GM12874 (cell line): Measurements from ENCODE around the gene SH3BGRL.

Source experiments
- CTCF ChIP-seq: IDR thresholded peaks from 2 replicates; pipeline ENCODE4 v1.5.1; 2011; ENCODE audit warnings: low read depth, mild to moderate bottlenecking, control low read depth, low read length, moderate library complexity; ENCODE audit not compliant: insufficient read depth

The SH3BGRL gene

GRCh38 chrX:81259714-81260395 lies 58.0 kb downstream of the SH3BGRL start:
- TF ChIP-seq CTCF, result no peak

DNA sequence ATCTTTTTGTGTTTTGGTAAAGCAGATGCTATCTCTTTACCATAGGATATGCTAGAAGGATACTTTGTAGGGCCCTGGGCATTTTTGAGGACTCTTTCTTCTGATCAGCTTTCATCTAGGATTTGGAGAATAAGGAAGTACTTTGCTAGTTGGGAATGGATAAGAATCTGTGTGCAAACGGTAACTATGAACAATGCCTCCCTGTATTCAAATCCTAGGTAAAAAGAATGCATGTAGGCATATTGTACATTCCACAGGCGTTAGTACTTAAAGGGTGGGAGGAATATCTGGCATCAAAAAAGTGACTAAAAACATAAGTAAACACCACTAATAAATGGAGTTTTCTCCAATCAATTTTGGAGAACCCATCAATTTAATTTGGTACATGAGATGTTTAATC lies 59.7 kb downstream of the SH3BGRL start:
- TF ChIP-seq CTCF, result no peak

DNA sequence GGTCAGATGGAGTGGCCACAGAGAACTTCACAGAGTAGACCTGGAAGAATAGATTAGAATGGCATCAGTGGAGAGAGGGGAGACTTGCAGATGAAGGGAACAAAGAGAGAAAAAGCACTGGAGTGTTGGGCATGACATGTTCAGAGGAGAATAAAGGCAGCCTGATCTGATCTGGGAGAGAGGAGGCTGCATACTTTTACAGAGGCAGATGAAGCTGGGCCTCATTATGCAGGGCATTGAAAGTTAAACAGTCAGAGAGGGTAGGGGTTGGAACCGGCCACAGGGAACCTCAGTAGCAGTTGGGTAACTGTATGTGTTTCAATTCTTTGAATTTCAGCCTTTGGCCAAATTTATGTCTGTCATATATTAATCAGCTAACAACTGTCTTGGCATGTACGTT lies 61.2 kb downstream of the SH3BGRL start:
- no peak for TF ChIP-seq CTCF

DNA sequence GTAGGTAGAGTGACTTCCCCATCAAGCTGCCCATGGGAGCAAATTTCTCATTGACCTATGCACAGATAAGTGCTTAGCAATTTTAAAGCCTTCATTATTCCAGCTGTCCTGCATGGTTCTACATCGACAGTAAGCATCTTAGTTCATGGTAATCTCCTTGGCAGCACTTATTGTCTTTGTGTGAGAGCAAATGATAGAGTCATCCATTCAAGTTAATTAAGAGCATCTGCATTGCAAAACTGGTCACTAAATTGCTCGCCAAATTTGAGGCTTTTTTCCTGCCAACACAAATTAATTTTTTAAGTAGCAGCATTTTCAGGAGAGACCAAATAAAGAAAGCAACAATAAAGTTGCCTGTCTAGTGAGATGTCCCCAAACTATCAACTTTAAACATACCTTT lies 76.7 kb downstream of the SH3BGRL start:
- TF ChIP-seq CTCF, result no peak

- no peak for TF ChIP-seq CTCF
Observed at GRCh38 chrX:81280148-81280547, 78.2 kb downstream of the SH3BGRL start.

DNA sequence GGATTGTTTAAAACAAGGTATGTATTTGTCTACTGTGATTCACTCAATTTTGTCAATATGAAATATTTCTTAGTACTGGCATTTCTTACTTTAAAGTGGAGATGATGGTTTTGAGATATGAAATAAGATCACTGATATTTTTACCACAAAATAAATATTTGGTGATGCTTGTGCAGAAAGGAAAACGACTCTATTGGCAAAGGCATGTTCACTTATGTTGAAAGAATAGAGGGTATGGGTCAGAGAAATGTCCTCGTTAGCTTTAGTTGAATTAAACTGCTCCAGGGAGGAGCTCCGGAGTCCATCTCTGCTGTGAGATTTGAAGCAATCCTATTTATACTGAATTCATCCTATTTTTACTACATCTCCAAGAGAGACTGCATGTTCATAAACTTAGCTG lies 84.2 kb downstream of the SH3BGRL start:
- TF ChIP-seq CTCF, result no peak

DNA sequence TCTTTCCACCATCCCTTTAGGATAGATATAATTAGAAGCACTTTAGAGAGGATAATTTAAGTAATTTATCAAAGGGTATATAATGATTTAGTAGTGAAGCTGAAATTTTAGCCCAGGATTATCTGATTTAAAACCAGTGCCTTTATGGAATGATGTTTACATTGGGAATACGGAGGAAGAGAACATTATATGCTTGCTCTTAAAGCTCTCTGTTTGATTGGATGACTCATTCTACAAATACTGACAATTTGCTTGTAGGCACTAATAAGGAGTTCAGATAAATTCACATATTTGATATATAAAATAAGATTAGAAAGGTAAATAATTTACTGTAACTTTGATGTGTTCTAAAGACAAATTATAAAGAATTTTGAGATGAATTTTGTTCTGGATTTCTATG lies 84.7 kb downstream of the SH3BGRL start:
- TF ChIP-seq CTCF, result no peak

GRCh38 chrX:81291996-81292395 lies 90.1 kb downstream of the SH3BGRL start:
- TF ChIP-seq CTCF, result no peak
